ENCODE measurements around the gene SYN1.

SYN1 gene

GRCh38 chrX:47543496-47543895 lies 76.2 kb downstream of the SYN1 start:
- peaks cover 11% of the 10 kb centered on the region for H3K4me1 ChIP-seq (ENCODE audit: low read depth, poor library complexity, severe bottlenecking)
- no peaks in the 10 kb centered on the region for H4K20me1 ChIP-seq (ENCODE audit: insufficient read depth)
- no peaks in the 10 kb centered on the region for H3K36me3 ChIP-seq (ENCODE audit: insufficient read depth)
- H3K27ac ChIP-seq = no peak overlapping the region
- H3K9ac ChIP-seq = no peak overlapping the region
- TF ChIP-seq CTCF (conservative IDR thresholded peaks at IDR 0.05; ENCODE audit: low read depth, low read length) = no peak
- no peak overlapping the region for H2AFZ ChIP-seq (ENCODE audit: low read depth)
- no peak overlapping the region for H3K4me2 ChIP-seq
- H3K79me2 ChIP-seq (ENCODE audit: insufficient read depth, low read depth) = no peaks in the 10 kb centered on the region
- H3K4me3 ChIP-seq (IDR thresholded peaks at IDR 0.05; ENCODE audit: insufficient read depth, low read depth, low read length) = no peak overlapping the region
- H3K27me3 ChIP-seq (ENCODE audit: insufficient read depth, low read depth) = no peaks in the 10 kb centered on the region

- Histone ChIP-seq H3K27me3 (ENCODE audit: insufficient read depth, low read depth) (no peaks in the 10 kb centered on the region), H3K4me2 (no peak overlapping the region), H3K79me2 (ENCODE audit: insufficient read depth, low read depth) (no peaks in the 10 kb centered on the region), H3K36me3 (ENCODE audit: insufficient read depth) (no peaks in the 10 kb centered on the region), H3K4me3 (IDR thresholded peaks at IDR 0.05; ENCODE audit: insufficient read depth, low read depth, low read length) (no peak overlapping the region), H3K9ac (no peak overlapping the region), H3K27ac (no peak overlapping the region), H4K20me1 (ENCODE audit: insufficient read depth) (no peaks in the 10 kb centered on the region), H3K4me1 (ENCODE audit: low read depth, poor library complexity, severe bottlenecking) (no peaks in the 10 kb centered on the region), H2AFZ (ENCODE audit: low read depth) (no peak overlapping the region)
- TF ChIP-seq CTCF (conservative IDR thresholded peaks at IDR 0.05; ENCODE audit: low read depth, low read length) = 0 out of 2 replicates have a peak, but pooled peaks have one; percentile 20
These were observed 78.7 kb downstream of the SYN1 start for GRCh38 chrX:47540754-47541538.

GRCh38 chrX:47539860-47540259 lies 79.8 kb downstream of the SYN1 start:
- Histone ChIP-seq H4K20me1 (ENCODE audit: insufficient read depth) (no peaks in the 10 kb centered on the region), H3K4me1 (ENCODE audit: low read depth, poor library complexity, severe bottlenecking) (no peaks in the 10 kb centered on the region), H3K79me2 (ENCODE audit: insufficient read depth, low read depth) (no peaks in the 10 kb centered on the region), H3K27me3 (ENCODE audit: insufficient read depth, low read depth) (no peaks in the 10 kb centered on the region), H3K4me2 (no peak overlapping the region), H3K36me3 (ENCODE audit: insufficient read depth) (no peaks in the 10 kb centered on the region), H3K27ac (no peak overlapping the region), H2AFZ (ENCODE audit: low read depth) (no peak overlapping the region), H3K4me3 (IDR thresholded peaks at IDR 0.05; ENCODE audit: insufficient read depth, low read depth, low read length) (no peak overlapping the region), H3K9ac (no peak overlapping the region)
- no peak for TF ChIP-seq CTCF (conservative IDR thresholded peaks at IDR 0.05; ENCODE audit: low read depth, low read length)

- H3K4me2 ChIP-seq = no peak overlapping the region
- H3K79me2 ChIP-seq (ENCODE audit: insufficient read depth, low read depth) = no peaks in the 10 kb centered on the region
- H3K9ac ChIP-seq = no peak overlapping the region
- no peaks in the 10 kb centered on the region for H3K4me1 ChIP-seq (ENCODE audit: low read depth, poor library complexity, severe bottlenecking)
- H3K36me3 ChIP-seq (ENCODE audit: insufficient read depth) = no peaks in the 10 kb centered on the region
- no peaks in the 10 kb centered on the region for H3K27me3 ChIP-seq (ENCODE audit: insufficient read depth, low read depth)
- no peak for TF ChIP-seq CTCF (conservative IDR thresholded peaks at IDR 0.05; ENCODE audit: low read depth, low read length)
- no peak overlapping the region for H3K4me3 ChIP-seq (IDR thresholded peaks at IDR 0.05; ENCODE audit: insufficient read depth, low read depth, low read length)
- no peak overlapping the region for H2AFZ ChIP-seq (ENCODE audit: low read depth)
- H3K27ac ChIP-seq = no peak overlapping the region
- H4K20me1 ChIP-seq (ENCODE audit: insufficient read depth) = no peaks in the 10 kb centered on the region
These were observed 89.6 kb downstream of the SYN1 start for GRCh38 chrX:47530049-47530448.

Data from KMS-11 (cell line).